K562 (cell line): ENCODE data around the gene HSPB6. TPM values are rescaled to one million over a fixed set of nuclear protein-coding genes. Genes with fewer than 3 reads are reported as not detected.

ENCODE experiments used
- ATF1 ChIP-seq, 2 experiments: fragments of 450-650 bp in 1 of 2; IDR thresholded peaks; 2 replicates each; pipeline ENCODE4 v1.6.1; 2016; ENCODE audit warnings: missing compliant biosample characterization in 1 of 2, missing genetic modification characterization in 1 of 2
- DDX20 ChIP-seq: fragments of 450-650 bp; IDR thresholded peaks from 2 replicates; pipeline ENCODE4 v1.6.1; 2016; ENCODE audit warnings: missing genetic modification characterization, low read depth, mild to moderate bottlenecking, missing compliant biosample characterization, moderate library complexity
- HOXB6 ChIP-seq: fragments of 250-450 bp; sonication (Bioruptor Pico); IDR thresholded peaks from 2 replicates; pipeline ENCODE4 v1.5.1; 2022; ENCODE audit warnings: mild to moderate bottlenecking, borderline replicate concordance
- NFATC3 ChIP-seq: fragments of 450-650 bp; IDR thresholded peaks from 2 replicates; pipeline ENCODE4 v1.6.1; 2017; ENCODE audit warnings: mild to moderate bottlenecking
- NFIC ChIP-seq: fragments of 450-650 bp; IDR thresholded peaks from 2 replicates; pipeline ENCODE4 v1.6.1; 2017; ENCODE audit warnings: mild to moderate bottlenecking, inconsistent platforms
- NR2C1 ChIP-seq, 2 experiments: fragments of 450-650 bp; IDR thresholded peaks; 2 replicates each; pipeline ENCODE4 v1.6.1; 2017; ENCODE audit warnings: mild to moderate bottlenecking in 2 of 2, antibody characterized with exemption in 1 of 2, inconsistent platforms in 1 of 2, missing compliant biosample characterization in 1 of 2, missing genetic modification characterization in 1 of 2
- THAP12 ChIP-seq: fragments of 250-450 bp; sonication (Bioruptor Pico); IDR thresholded peaks from 2 replicates; pipeline ENCODE4 v1.9.0; 2021; ENCODE audit warnings: mild to moderate bottlenecking, inconsistent platforms
- ZBTB43 ChIP-seq: sonication (generic); formaldehyde crosslinking; IDR thresholded peaks from 2 replicates; pipeline ENCODE4 v1.8.0; 2023; ENCODE audit warnings: mild to moderate bottlenecking, missing genetic modification reagents
- polyA plus RNA-seq, 8 experiments: library from polyadenylated mRNA; depleted of rRNA in 4 of 8; stranded (reverse) in 5 of 8; unstranded in 3 of 8; fragments of >200 nt; fragmentation: Nextera tagmentation in 2 of 8; fragmentation: Illumina TruSeq in 1 of 8; extraction: Ambion mirVana in 2 of 8; extraction: Trizol in 1 of 8; gene quantifications; 2 replicates each; pipeline versions ENCODE4 v1.2.1 to v1.2.3, GENCODE V29; 2011 to 2014; ENCODE audit warnings: inconsistent platforms in 1 of 8, missing spikeins in 1 of 8
- total RNA-seq, 7 experiments: library from RNA; depleted of rRNA in 6 of 7; stranded (reverse); fragments of >200 nt in 6 of 7; fragmentation: Illumina TruSeq in 2 of 7; extraction: Trizol in 2 of 7; gene quantifications; 2 replicates each; pipeline versions ENCODE4 v1.2.1 to v1.2.3, GENCODE V29; 2011 to 2021; ENCODE audit warnings: low replicate concordance in 1 of 7
- TF ChIP-seq, protein P1 (sequence below): fragments of 450-650 bp; IDR thresholded peaks from 2 replicates; pipeline ENCODE4 v1.6.1; 2016; ENCODE audit warnings: mild to moderate bottlenecking, moderate library complexity

Gene HSPB6
- total and polyA plus RNA-seq, 9 of the 15 experiments (the other 6 are each of a cell fraction or from before 2014, with no cell fraction given), result 0.55 TPM; not detected in 8

GRCh38 chr19:35745328-35746086, 11.3 kb downstream of the HSPB6 start, which contains the start of the genes PSENEN and U2AF1L4 (continued):
- TF ChIP-seq, protein P1, sequence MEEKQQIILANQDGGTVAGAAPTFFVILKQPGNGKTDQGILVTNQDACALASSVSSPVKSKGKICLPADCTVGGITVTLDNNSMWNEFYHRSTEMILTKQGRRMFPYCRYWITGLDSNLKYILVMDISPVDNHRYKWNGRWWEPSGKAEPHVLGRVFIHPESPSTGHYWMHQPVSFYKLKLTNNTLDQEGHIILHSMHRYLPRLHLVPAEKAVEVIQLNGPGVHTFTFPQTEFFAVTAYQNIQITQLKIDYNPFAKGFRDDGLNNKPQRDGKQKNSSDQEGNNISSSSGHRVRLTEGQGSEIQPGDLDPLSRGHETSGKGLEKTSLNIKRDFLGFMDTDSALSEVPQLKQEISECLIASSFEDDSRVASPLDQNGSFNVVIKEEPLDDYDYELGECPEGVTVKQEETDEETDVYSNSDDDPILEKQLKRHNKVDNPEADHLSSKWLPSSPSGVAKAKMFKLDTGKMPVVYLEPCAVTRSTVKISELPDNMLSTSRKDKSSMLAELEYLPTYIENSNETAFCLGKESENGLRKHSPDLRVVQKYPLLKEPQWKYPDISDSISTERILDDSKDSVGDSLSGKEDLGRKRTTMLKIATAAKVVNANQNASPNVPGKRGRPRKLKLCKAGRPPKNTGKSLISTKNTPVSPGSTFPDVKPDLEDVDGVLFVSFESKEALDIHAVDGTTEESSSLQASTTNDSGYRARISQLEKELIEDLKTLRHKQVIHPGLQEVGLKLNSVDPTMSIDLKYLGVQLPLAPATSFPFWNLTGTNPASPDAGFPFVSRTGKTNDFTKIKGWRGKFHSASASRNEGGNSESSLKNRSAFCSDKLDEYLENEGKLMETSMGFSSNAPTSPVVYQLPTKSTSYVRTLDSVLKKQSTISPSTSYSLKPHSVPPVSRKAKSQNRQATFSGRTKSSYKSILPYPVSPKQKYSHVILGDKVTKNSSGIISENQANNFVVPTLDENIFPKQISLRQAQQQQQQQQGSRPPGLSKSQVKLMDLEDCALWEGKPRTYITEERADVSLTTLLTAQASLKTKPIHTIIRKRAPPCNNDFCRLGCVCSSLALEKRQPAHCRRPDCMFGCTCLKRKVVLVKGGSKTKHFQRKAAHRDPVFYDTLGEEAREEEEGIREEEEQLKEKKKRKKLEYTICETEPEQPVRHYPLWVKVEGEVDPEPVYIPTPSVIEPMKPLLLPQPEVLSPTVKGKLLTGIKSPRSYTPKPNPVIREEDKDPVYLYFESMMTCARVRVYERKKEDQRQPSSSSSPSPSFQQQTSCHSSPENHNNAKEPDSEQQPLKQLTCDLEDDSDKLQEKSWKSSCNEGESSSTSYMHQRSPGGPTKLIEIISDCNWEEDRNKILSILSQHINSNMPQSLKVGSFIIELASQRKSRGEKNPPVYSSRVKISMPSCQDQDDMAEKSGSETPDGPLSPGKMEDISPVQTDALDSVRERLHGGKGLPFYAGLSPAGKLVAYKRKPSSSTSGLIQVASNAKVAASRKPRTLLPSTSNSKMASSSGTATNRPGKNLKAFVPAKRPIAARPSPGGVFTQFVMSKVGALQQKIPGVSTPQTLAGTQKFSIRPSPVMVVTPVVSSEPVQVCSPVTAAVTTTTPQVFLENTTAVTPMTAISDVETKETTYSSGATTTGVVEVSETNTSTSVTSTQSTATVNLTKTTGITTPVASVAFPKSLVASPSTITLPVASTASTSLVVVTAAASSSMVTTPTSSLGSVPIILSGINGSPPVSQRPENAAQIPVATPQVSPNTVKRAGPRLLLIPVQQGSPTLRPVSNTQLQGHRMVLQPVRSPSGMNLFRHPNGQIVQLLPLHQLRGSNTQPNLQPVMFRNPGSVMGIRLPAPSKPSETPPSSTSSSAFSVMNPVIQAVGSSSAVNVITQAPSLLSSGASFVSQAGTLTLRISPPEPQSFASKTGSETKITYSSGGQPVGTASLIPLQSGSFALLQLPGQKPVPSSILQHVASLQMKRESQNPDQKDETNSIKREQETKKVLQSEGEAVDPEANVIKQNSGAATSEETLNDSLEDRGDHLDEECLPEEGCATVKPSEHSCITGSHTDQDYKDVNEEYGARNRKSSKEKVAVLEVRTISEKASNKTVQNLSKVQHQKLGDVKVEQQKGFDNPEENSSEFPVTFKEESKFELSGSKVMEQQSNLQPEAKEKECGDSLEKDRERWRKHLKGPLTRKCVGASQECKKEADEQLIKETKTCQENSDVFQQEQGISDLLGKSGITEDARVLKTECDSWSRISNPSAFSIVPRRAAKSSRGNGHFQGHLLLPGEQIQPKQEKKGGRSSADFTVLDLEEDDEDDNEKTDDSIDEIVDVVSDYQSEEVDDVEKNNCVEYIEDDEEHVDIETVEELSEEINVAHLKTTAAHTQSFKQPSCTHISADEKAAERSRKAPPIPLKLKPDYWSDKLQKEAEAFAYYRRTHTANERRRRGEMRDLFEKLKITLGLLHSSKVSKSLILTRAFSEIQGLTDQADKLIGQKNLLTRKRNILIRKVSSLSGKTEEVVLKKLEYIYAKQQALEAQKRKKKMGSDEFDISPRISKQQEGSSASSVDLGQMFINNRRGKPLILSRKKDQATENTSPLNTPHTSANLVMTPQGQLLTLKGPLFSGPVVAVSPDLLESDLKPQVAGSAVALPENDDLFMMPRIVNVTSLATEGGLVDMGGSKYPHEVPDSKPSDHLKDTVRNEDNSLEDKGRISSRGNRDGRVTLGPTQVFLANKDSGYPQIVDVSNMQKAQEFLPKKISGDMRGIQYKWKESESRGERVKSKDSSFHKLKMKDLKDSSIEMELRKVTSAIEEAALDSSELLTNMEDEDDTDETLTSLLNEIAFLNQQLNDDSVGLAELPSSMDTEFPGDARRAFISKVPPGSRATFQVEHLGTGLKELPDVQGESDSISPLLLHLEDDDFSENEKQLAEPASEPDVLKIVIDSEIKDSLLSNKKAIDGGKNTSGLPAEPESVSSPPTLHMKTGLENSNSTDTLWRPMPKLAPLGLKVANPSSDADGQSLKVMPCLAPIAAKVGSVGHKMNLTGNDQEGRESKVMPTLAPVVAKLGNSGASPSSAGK, result no peak
- TF ChIP-seq DDX20 (tag) (no peak), ATF1 (CRISPR knock-in tag; IDR thresholded peaks at IDR 0.05) (peak; percentile 39; the same call in 1 of the 2 replicates), ATF1 (tag; IDR thresholded peaks at IDR 0.05) (peak; percentile 93), NR2C1 (IDR thresholded peaks at IDR 0.05) (peak; percentile 49), NR2C1 (tag; IDR thresholded peaks at IDR 0.05) (peak; percentile 54; the same call in 1 of the 2 replicates), HOXB6 (CRISPR knock-in tag) (no peak), THAP12 (no peak), NFIC (no peak), NFATC3 (no peak), ZBTB43 (CRISPR knock-in tag) (no peak)
